Neural cell (in vitro differentiated cells): ENCODE data around the gene COX7B. TPM values are rescaled to one million over a fixed set of nuclear protein-coding genes. Genes with fewer than 3 reads are reported as not detected.

Experiments
- H2AFZ ChIP-seq: fragments of 200-600, 300-800 bp; sonication (generic), shearing (Covaris generic); 2 replicates; pipeline ENCODE4 v1.6.0; 2014; ENCODE audit warnings: low read depth, mild to moderate bottlenecking, antibody characterized with exemption, low read length, moderate library complexity
- H3F3A ChIP-seq: fragments of 200-600 bp; shearing (Covaris generic); 2 replicates; pipeline ENCODE4 v1.6.1; 2016; ENCODE audit warnings: mild to moderate bottlenecking, moderate library complexity, mixed read lengths, antibody characterized with exemption, low read length; ENCODE audit not compliant: insufficient read depth, poor library complexity, severe bottlenecking
- H3K27ac ChIP-seq: fragments of 200-600, 300-800 bp; sonication (generic), shearing (Covaris generic); 2 replicates; pipeline ENCODE4 v1.5.1; 2014; ENCODE audit warnings: mild to moderate bottlenecking, low read length, moderate library complexity
- H3K27me3 ChIP-seq: fragments of 300-800, 200-600 bp; sonication (generic), shearing (Covaris generic); 2 replicates; pipeline ENCODE4 v1.6.0; 2014; ENCODE audit warnings: mild to moderate bottlenecking, low read depth, low read length, moderate library complexity; ENCODE audit not compliant: insufficient read depth
- H3K36me3 ChIP-seq: fragments of 300-800, 200-600 bp; sonication (generic), shearing (Covaris generic); 2 replicates; pipeline ENCODE4 v1.5.1; 2014; ENCODE audit warnings: mild to moderate bottlenecking, antibody characterized with exemption, low read length, moderate library complexity; ENCODE audit not compliant: insufficient read depth
- H3K4me2 ChIP-seq: fragments of 300-800, 200-600 bp; sonication (generic), shearing (Covaris generic); 2 replicates; pipeline ENCODE4 v1.6.0; 2014; ENCODE audit warnings: mild to moderate bottlenecking, low read length
- H3K4me3 ChIP-seq: fragments of 300-800, 200-600 bp; sonication (generic), shearing (Covaris generic); 2 replicates; pipeline ENCODE4 v1.5.1; 2014; ENCODE audit warnings: mild to moderate bottlenecking, low read length, moderate library complexity
- H3K79me2 ChIP-seq: fragments of 200-600 bp; shearing (Covaris generic); replicated peaks from 2 replicates; pipeline ENCODE4 v1.6.0; 2014; ENCODE audit warnings: mild to moderate bottlenecking, low read length, moderate library complexity; ENCODE audit not compliant: insufficient read depth
- H3K9ac ChIP-seq: fragments of 300-800, 200-600 bp; sonication (generic), shearing (Covaris generic); 2 replicates; pipeline ENCODE4 v1.6.1; 2016; ENCODE audit warnings: mild to moderate bottlenecking, low read length, mixed read lengths
- H3K9me2 ChIP-seq: fragments of 200-600 bp; shearing (Covaris generic); 2 replicates; pipeline ENCODE4 v1.6.1; 2016; ENCODE audit warnings: mild to moderate bottlenecking, low read length, mixed read lengths; ENCODE audit not compliant: insufficient read depth
- H3K9me3 ChIP-seq: fragments of 200-600, 300-800 bp; sonication (generic), shearing (Covaris generic); 2 replicates; pipeline ENCODE4 v1.6.1; 2016; ENCODE audit warnings: mild to moderate bottlenecking, mixed run types, low read length, moderate library complexity, mixed read lengths
- H4K20me1 ChIP-seq: fragments of 200-600 bp; shearing (Covaris generic); 2 replicates; pipeline ENCODE4 v1.6.1; 2016; ENCODE audit warnings: mild to moderate bottlenecking, mixed run types; ENCODE audit not compliant: insufficient read depth
- CTCF ChIP-seq: fragments of 450-650 bp; IDR thresholded peaks from 2 replicates; pipeline ENCODE4 v1.5.1; 2014; ENCODE audit warnings: antibody characterized with exemption, mild to moderate bottlenecking, moderate library complexity; ENCODE audit not compliant: poor library complexity, severe bottlenecking
- EP300 ChIP-seq: fragments of 450-650 bp; conservative IDR thresholded peaks from 2 replicates; pipeline ENCODE4 v1.6.1; 2014; ENCODE audit warnings: antibody characterized with exemption, mild to moderate bottlenecking, moderate library complexity; ENCODE audit not compliant: poor library complexity, severe bottlenecking
- EZH2 ChIP-seq: fragments of 200-600, 300-800 bp; shearing (Covaris generic), sonication (generic); IDR thresholded peaks from 2 replicates; pipeline ENCODE4 v1.6.1; 2014; ENCODE audit warnings: antibody characterized with exemption, low read length, borderline replicate concordance, mild to moderate bottlenecking; ENCODE audit not compliant: insufficient read depth, poor library complexity, severe bottlenecking
- MXI1 ChIP-seq: fragments of 450-650 bp; conservative IDR thresholded peaks from 2 replicates; pipeline ENCODE4 v1.6.1; 2014; ENCODE audit warnings: antibody characterized with exemption, mild to moderate bottlenecking; ENCODE audit not compliant: poor library complexity, severe bottlenecking
- POLR2AphosphoS5 ChIP-seq: IDR thresholded peaks from 2 replicates; pipeline ENCODE4 v1.6.1; 2012
- RAD21 ChIP-seq: fragments of 450-650 bp; conservative IDR thresholded peaks from 2 replicates; pipeline ENCODE4 v1.6.1; 2014; ENCODE audit warnings: antibody characterized with exemption, mild to moderate bottlenecking, moderate library complexity
- REST ChIP-seq: IDR thresholded peaks from 2 replicates; pipeline ENCODE4 v1.6.1; 2012; ENCODE audit warnings: borderline replicate concordance
- SMC3 ChIP-seq: fragments of 450-650 bp; conservative IDR thresholded peaks from 2 replicates; pipeline ENCODE4 v1.6.1; 2014; ENCODE audit warnings: antibody characterized with exemption, mild to moderate bottlenecking, moderate library complexity; ENCODE audit not compliant: poor library complexity
- TAF1 ChIP-seq: IDR thresholded peaks from 2 replicates; pipeline ENCODE4 v1.6.1; 2012; ENCODE audit warnings: low read depth
- polyA plus RNA-seq: library from polyadenylated mRNA; depleted of rRNA; stranded (reverse); fragments of >200 nt; gene quantifications from 2 replicates; pipeline ENCODE4 v1.2.3, GENCODE V29; 2014

The COX7B gene
- polyA plus RNA-seq, 1 donor from 2014 or later: 1,191 TPM

GRCh38 chrX:77936299-77936698 is 37.0 kb downstream of the COX7B start:
- no peak overlapping the region for H2AFZ ChIP-seq
- H3K9me3 ChIP-seq: no peaks in the 10 kb centered on the region
- H3K4me3 ChIP-seq: no peak overlapping the region
- H3K4me2 ChIP-seq: no peak overlapping the region
- no peaks in the 10 kb centered on the region for H3K36me3 ChIP-seq
- no peaks in the 10 kb centered on the region for H3F3A ChIP-seq
- no peak overlapping the region for H3K9ac ChIP-seq
- no peak overlapping the region for H3K27ac ChIP-seq
- no peaks in the 10 kb centered on the region for H3K9me2 ChIP-seq
- TF ChIP-seq CTCF (no peak), REST (no peak), EP300 (no peak), POLR2AphosphoS5 (no peak)
- H3K27me3 ChIP-seq: no peaks in the 10 kb centered on the region
- H4K20me1 ChIP-seq: no peaks in the 10 kb centered on the region
- H3K79me2 ChIP-seq: no peaks in the 10 kb centered on the region

- Histone ChIP-seq H3K9me3 (no peaks in the 10 kb centered on the region), H3K4me3 (no peak overlapping the region)
Measured at GRCh38 chrX:77937291-77937690, 38.0 kb downstream of the COX7B start.

More at GRCh38 chrX:77937291-77937690, 38.0 kb downstream of the COX7B start:
- H3F3A ChIP-seq: no peaks in the 10 kb centered on the region
- no peak overlapping the region for H3K9ac ChIP-seq
- no peak overlapping the region for H2AFZ ChIP-seq
- no peaks in the 10 kb centered on the region for H3K9me2 ChIP-seq
- no peaks in the 10 kb centered on the region for H4K20me1 ChIP-seq
- H3K27me3 ChIP-seq: no peaks in the 10 kb centered on the region
- H3K27ac ChIP-seq: no peak overlapping the region
- no peaks in the 10 kb centered on the region for H3K79me2 ChIP-seq
- H3K4me2 ChIP-seq: no peak overlapping the region
- TF ChIP-seq TAF1 (no peak), EZH2 (no peak), REST (no peak), CTCF (no peak), POLR2AphosphoS5 (no peak), RAD21 (no peak), SMC3 (no peak), EP300 (no peak), MXI1 (no peak)
- no peaks in the 10 kb centered on the region for H3K36me3 ChIP-seq
